ENCODE data around the gene TMEM184A.

DNA sequence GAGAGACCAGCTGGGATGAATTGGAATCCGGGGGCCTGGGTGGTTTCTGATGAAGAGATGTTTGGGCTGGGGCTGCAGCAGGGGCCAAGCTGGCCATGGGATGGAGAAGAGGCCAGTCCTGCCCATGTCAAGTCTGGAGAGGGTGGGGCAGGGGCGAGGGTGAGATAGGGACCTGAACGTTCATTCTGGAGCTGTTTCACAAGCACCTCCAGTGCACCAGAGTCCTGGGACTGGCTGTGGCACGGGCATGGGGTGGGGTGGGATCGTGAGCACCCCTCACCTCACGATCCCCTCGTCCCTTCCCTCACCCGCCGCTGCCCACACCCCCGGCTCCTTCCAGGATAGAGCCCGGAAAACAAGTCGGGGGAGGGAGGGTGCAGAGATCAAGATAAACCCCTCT is 39.6 kb upstream of the TMEM184A start:
- TF ChIP-seq, protein P1, sequence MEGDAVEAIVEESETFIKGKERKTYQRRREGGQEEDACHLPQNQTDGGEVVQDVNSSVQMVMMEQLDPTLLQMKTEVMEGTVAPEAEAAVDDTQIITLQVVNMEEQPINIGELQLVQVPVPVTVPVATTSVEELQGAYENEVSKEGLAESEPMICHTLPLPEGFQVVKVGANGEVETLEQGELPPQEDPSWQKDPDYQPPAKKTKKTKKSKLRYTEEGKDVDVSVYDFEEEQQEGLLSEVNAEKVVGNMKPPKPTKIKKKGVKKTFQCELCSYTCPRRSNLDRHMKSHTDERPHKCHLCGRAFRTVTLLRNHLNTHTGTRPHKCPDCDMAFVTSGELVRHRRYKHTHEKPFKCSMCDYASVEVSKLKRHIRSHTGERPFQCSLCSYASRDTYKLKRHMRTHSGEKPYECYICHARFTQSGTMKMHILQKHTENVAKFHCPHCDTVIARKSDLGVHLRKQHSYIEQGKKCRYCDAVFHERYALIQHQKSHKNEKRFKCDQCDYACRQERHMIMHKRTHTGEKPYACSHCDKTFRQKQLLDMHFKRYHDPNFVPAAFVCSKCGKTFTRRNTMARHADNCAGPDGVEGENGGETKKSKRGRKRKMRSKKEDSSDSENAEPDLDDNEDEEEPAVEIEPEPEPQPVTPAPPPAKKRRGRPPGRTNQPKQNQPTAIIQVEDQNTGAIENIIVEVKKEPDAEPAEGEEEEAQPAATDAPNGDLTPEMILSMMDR (IDR thresholded peaks at IDR 0.05) = no peak
- no peak for TF ChIP-seq POLR2A (IDR thresholded peaks at IDR 0.05)
- TF ChIP-seq POLR2AphosphoS5 (IDR thresholded peaks at IDR 0.05) = no peak

Data from breast epithelium (tissue), 3 donors.